HG03439 (cell line): ENCODE measurements around the gene AKAP11.

Experiments
- ATAC-seq: cut with Tn5 transposase; IDR thresholded peaks from one replicate; pipeline ENCODE4 v1.9.1; 2021; ENCODE audit warnings: mild to moderate bottlenecking, moderate library complexity; ENCODE audit not compliant: unreplicated experiment

Gene AKAP11

GRCh38 chr13:42333613-42334328 is 61.8 kb downstream of the AKAP11 start:
- no peak for ATAC-seq

- ATAC-seq: no peak
Measured at GRCh38 chr13:42334329-42334706, 62.4 kb downstream of the AKAP11 start.

DNA sequence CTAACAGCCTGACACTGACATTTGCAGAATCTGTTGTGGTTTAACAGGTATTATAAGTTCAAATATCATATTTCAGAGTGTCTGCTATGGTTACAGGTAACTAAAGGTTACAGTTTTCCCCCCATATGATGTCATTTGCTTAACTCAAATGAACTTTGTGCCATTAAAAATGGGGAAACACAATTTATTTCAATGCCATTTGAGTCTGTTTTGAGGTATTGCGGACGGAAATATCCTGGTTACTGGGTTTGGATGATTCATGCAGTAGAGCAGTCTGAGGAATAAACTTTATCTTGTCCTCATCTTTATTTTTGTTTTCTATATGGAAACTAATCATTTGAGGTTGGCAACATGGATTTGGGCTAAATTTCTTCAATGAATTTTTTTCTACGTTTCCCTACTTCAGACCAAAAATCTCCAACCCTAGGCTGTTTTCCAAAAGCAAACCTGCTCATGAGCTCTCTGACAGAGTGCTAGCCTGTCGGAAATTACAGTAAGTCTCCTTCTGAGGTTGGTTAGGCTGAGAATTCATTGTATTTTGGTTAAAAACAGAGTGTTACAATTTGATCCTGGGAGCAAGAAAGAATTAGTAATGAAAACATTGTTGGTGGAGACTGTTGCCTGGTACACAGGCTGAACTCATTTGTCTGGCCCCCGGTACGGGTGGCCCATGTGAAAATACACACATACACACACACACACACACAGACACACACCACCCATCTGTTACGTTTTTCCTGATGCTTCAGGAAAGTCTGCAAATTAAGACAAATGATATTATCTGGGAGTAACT is 66.1 kb downstream of the AKAP11 start:
- ATAC-seq: no peak

DNA sequence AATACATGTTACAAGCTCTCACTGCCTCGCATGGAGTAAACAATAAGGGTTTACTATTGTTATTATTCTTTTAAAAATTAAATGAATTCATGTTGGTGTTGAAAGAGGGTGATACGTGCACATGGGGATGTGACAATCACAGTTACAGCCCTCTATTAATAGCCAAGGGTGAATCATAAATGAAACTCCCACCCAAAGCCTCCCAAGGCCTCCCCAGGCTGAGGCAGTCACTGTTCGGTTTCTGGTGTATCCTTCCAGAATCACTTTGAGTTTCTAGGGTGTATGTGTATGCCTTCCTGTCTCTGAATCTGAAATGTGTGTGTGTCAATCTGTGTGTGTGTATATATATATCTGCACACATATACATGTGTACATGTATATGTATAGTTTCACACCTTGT is 73.4 kb downstream of the AKAP11 start:
- no peak for ATAC-seq

DNA sequence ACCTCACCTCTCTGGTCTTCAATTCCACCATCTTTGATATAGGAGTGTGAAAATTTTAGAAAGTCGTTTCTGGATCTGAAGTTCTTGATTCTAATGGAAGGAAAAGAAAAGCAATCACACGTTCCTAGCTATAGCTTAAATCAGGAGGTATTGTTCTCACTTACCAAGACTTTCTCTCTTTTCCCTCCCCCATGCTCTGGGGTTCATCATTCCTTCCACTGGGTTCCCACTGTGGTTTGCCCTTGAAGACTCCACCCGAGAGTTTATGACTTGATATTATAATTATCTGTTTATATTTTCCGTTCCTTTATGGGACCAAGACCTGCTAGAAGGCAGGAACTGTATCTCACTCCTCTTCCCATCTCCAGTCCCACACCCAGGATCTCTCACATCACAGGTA is 76.6 kb downstream of the AKAP11 start:
- no peak for ATAC-seq

DNA sequence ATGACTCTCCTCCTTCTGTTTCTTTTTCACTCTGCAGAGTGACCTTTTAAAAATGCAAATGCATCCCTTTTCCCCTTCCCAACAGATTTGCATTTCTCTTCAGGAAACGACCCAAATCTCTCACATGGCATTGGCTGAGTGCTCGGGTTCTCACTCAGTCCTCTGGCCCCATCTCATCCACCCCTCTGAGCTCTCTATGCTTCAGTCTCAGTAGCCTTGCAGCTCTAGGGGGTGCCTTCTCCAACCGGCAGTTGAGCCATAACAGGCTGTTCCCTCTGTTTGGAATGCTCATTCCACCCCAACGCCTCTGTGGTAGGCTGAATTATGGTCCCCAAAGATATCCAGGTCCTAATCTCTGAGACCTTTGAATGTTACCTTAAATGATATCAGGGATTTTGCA is 78.2 kb downstream of the AKAP11 start:
- no peak for ATAC-seq

DNA sequence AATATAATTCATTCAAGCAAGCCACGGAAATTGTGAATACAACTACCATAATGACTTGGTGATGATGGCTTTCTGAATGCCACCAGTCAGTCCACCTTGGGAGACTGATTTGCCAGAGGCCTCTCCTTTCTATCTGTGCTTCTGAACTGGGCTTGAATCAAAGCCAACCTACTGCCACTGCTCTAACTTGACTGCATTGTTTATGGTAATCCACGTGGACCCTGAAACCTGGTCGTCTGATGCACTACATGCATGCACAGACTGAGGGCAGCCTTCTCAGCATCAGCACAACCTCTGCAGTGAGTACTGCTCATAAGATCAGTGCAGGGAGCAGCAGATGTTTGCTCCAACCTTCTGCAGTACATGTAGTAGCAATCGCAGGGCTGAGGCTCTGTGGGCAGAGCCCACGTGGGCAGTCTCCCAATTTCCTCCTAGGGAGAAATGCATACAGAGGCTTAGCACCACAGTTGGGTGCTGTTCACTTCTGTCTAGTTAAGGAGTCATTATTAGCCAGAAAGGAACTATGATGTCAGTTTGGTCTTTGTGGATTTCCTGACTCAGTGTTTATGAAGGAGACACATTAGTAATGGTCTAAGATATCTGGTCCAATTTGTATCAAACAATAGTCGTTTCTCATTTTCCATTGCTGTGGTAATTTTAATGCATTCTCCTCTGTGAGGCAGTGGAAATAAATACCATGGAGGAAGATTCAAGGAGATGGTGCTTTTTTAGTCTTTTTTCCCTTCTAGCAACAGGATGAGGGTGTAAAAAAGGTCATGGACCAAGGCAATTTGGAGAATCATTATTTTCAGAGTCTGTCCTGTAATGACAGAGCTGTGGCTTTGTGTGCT is 82.5 kb downstream of the AKAP11 start:
- ATAC-seq: no peak

GRCh38 chr13:42355092-42355485 is 83.1 kb downstream of the AKAP11 start:
- no peak for ATAC-seq

GRCh38 chr13:42355491-42356183 is 83.7 kb downstream of the AKAP11 start:
- no peak for ATAC-seq

GRCh38 chr13:42356184-42356575 is 84.2 kb downstream of the AKAP11 start:
- ATAC-seq: no peak

DNA sequence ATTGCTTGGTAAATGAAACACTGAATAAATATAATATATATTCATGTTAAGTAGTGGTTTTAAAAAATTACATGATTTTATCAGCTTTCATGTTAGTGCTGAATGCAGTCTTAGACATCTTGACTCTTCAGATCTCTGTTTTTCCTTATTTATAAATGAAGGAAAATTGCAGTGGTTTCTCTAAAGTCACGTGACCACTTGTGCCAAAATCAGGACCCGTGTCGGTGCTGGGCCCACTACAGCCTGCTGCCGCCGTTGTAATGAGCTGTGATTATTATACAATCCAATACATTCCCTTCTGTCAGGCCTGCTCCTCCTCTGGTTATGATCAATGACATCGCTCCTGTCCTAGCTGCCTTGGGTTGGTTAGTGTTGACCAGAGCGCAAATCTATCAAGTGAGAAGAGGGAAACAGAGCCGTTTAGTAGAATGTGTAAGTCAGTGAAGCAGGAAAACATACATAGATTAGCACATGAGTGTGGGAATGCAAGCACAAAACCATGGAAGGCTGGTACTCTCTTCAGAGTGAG is 88.2 kb downstream of the AKAP11 start:
- ATAC-seq: no peak

GRCh38 chr13:42361701-42362100 is 89.7 kb downstream of the AKAP11 start:
- ATAC-seq: no peak

- ATAC-seq: no peak
Measured at GRCh38 chr13:42363941-42364612, 92.1 kb downstream of the AKAP11 start.

GRCh38 chr13:42364613-42365000 is 92.7 kb downstream of the AKAP11 start:
- ATAC-seq: no peak

GRCh38 chr13:42367831-42368230 is 95.9 kb downstream of the AKAP11 start:
- no peak for ATAC-seq

DNA sequence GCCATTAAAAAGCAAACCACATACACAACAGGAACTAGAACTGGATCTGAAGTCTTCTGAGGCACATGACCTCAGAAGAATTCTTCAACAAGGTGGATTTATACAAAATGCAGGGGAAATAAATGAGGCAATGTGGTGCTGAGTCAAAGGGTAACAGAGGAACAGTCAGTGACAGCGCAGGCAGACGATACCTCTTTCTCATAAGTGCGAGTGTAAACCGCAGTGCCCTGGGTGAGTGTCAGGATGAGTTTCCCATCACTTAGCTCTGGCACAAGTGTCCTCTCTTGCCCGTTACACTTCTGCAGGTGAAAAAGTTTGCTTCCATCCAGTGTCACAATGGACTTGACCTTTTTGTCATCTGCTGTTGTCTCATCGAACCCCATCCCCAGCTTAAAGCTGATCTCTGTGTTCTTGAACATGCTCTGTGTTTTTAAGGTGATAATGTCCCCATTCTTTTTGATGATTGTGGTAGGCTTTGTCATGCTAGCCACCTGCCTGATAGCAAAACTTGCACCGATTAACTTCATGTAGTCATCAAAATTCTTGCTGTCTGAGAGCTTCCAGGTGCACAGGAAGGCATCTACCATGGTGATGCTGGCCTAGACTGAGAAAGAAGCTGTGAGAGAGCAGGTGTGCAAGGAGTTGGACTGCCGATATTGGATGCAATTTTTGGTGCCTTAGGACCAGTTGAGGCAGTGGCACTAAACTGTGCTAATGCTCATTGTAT is 97.3 kb downstream of the AKAP11 start:
- ATAC-seq: peak; percentile 70

- ATAC-seq: no peak
Measured at GRCh38 chr13:42370229-42370628, 98.3 kb downstream of the AKAP11 start.
